Measurements from ENCODE around the gene DOC2B.
"Not testable (repeated sequence)": the region's sequence is repeated elsewhere in the genome, so short reads cannot be mapped to it uniquely, and the experiment has no call there.

The DOC2B gene

GRCh38 chr17:142876-143784 lies 38.3 kb downstream of the DOC2B start:
- no peak for DNase-seq

GRCh38 chr17:142102-142661 lies 39.3 kb downstream of the DOC2B start:
- DNase-seq = peak; percentile 32

GRCh38 chr17:139401-140205 lies 41.8 kb downstream of the DOC2B start:
- DNase-seq = not testable (repeated sequence)

GRCh38 chr17:137166-137807 lies 44.2 kb downstream of the DOC2B start, which contains the start of gene SCGB1C2:
SCGB1C2 (plus strand) TSS chr17:137569; CDS start chr17:137591, 22 bp downstream.
- not testable (repeated sequence) for DNase-seq

GRCh38 chr17:136531-136930 lies 44.9 kb downstream of the DOC2B start:
- peak; percentile 74 for DNase-seq

- not testable (repeated sequence) for DNase-seq
Measured at GRCh38 chr17:135895-136294, 45.6 kb downstream of the DOC2B start.

- DNase-seq = not testable (repeated sequence)
Measured at GRCh38 chr17:135022-135421, 46.4 kb downstream of the DOC2B start.

- peak; percentile 74 for DNase-seq
Measured at GRCh38 chr17:134332-134785, 47.1 kb downstream of the DOC2B start.

GRCh38 chr17:133932-134331 lies 47.5 kb downstream of the DOC2B start:
- DNase-seq = not testable (repeated sequence)

GRCh38 chr17:118339-118917 lies 63.0 kb downstream of the DOC2B start:
- not testable (repeated sequence) for DNase-seq

GRCh38 chr17:113111-113510 lies 68.3 kb downstream of the DOC2B start:
- not testable (repeated sequence) for DNase-seq
